Stimulated activated CD8-positive, alpha-beta memory T cell treated with anti-CD3 and anti-CD28 coated beads, Interleukin-15, amount 100 ng/mL, for 4 hours (primary cell): ENCODE results near the gene COL8A2.
"Not testable (repeated sequence)": the region's sequence is repeated elsewhere in the genome, so short reads cannot be mapped to it uniquely, and the experiment has no call there.

Experiments used
- DNase-seq, 2 donors: peaks; one replicate each; pipeline ENCODE4 v3.0.0-alpha.2; 2020; ENCODE audit warnings: low read depth in 2 of 2

Gene COL8A2

GRCh38 chr1:36125129-36125991 lies at the start of gene COL8A2:
TSS of gene COL8A2 (minus strand) at chr1:36125222. CDS start at chr1:36100242, 24,980 bp downstream.
- DNase-seq: no peak

DNA sequence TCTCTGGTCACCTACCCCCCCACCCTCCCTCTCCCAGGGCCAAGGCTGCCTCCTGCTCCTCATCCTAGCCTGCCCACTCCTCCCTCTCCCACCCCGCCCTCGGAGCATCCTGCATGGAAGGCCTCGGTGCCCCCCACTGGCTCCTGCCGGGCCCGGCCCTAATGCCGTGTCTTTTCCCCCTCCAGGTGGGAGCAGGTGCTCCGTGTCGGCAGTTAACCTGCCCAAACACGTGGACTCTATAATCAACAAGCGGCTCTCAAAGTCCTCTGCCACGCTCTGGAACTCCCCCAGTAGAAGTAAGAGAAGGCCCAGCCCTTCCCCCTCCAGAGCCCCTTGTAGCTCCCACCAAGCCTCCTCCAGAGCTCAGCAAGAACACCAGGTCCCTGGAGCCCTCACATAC lies 49.7 kb upstream of the COL8A2 start:
- no peak for DNase-seq

DNA sequence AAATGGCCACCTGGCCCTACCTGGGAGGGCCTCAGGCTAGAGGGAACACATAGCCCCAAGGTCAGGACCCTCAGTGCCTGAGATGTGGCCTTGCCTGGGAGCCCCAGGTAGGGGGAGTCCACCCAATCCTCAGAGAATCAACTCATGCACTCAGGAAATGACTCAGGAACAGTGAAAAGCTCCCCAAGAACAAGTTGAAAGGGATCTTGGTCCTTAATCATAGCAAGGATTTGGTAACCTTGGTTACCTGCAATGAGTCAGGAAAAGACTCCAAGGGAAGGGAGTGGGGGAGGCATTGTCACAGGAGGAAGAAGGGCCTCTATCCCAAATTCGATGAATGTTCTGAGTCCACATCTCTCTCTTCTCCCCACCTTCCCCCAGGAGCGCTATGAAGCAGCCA lies 48.0 kb upstream of the COL8A2 start:
- no peak for DNase-seq

- no peak for DNase-seq
Observed at GRCh38 chr1:36172017-36172747, 47.2 kb upstream of the COL8A2 start.

DNA sequence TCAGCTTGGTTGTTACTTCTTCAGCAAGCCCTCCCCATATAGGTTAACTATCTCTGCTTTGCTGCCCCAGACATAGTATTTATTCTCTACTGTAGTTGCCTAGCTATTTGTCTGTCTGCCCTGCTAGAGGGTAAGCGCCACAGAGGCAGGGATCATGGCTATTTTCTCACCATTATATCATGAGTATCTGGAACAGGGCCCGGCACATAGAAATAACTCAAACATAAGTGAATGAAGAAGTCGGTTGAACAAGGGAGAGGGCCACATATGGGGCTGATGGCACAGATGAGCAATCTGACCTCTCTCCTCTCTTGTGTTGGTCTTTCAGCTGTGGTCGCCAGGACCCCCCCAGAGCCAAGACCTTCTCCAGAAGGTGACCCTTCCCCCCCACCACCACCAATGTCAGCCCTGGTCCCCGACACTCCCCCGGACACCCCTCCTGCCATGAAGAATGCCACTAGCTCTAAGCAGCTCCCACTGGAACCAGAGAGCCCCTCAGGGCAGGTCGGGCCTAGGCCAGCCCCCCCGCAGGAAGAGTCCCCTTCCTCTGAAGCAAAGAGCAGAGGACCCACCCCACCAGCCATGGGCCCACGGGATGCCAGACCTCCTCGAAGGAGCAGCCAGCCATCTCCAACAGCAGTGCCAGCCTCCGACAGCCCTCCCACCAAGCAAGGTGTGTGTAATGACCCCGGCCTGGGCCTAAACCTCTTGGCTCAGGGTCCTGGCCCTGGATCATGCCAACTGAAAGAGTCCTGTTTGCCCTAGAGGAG lies 45.8 kb upstream of the COL8A2 start:
- no peak for DNase-seq

DNA sequence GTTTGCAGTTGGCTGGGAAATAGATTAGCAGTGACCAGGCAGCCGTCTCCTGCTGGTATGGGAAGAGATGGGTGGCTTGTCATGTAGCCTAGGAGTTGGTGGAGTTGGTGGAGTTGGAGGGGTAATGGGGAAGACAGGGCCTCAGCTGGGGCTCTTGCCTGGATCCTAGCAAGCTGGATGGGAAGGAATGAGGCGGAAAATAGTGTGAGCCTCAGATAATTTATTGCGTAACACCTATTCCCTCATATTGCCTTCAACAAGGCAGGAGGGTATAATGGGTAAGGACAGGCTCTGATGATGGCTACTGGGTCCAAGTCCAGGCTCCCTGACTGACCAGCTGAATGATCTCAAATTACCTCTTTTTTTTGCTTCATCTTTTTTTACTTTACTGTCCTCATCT lies 43.5 kb upstream of the COL8A2 start:
- DNase-seq: no peak

GRCh38 chr1:36166938-36167905 lies 42.2 kb upstream of the COL8A2 start:
- no peak for DNase-seq

- no peak for DNase-seq
Observed at GRCh38 chr1:36166136-36166535, 41.1 kb upstream of the COL8A2 start.

DNA sequence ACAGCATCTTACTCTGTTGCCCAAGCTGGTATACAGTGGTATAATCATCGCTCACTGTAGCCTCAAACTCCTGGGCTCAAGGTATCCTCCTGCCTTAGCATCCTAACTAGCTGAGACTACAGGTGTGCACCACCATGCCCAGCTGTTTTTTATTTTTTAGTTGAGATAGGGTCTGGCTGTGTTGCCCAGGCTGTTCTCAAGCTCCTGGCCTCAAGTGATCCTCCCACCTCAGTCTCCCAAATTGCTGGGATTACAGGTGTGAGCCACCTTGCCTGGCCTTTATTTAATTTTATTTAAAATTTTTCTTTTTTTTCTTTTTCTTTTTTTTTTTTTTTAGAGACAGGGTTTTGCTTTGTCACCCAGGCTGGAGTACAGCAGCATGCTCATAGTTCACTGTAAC lies 40.1 kb upstream of the COL8A2 start:
- no peak for DNase-seq

GRCh38 chr1:36164361-36164760 lies 39.3 kb upstream of the COL8A2 start:
- no peak for DNase-seq

GRCh38 chr1:36163426-36163825 lies 38.4 kb upstream of the COL8A2 start:
- no peak for DNase-seq

DNA sequence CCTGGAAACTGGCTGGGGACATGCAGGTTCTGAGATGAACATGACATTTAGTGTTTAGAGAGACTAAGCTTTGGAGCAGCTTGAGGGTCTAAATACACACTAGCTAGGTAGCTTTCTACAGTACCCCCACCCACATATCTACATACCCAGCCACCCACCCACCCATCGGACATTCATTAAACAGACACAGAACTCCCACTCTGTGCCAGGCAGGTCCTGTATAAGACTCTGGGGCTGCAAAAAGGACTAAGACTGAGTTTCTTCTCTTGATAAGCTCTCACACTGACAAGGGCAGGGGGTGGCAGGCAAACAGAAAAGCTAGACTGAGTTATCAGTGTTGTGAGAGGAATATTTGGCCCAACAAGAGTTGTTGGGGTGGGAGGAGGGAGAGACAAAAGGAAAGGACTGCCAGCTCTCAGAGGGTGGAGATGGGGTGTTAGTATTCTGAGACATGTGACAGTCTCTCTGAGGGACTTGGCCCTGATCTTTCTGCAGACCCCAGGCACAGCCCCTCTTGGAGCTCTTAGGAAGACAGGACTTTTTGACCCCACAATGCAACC lies 37.7 kb upstream of the COL8A2 start:
- DNase-seq: no peak

- no peak for DNase-seq
Observed at GRCh38 chr1:36161641-36162531, 36.9 kb upstream of the COL8A2 start.

DNA sequence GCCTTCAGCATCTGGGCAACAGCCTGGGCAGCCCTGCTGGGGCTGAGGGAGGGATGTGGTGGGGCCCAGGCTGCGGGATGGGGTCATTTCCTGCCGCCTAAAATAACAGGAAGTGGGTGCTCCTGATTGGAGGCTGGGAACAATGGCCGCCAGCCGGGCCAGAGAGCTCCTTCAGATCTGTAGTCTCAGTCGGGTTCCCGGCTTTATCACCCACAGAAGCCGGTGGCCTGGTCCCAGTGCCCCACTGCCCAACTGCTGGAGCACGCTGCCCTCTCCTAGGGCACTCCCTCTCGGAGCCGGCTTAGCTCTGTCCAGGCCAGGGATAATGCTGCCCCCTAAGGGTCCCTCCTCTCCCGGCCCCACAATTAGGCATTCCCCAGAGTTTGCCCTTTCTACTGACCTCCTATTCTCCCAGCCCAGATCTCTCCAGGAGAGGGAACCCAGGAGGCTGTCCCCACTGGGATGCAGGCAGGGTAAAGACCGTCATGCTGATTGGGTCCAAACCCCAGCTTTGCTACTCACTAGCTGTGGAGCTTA lies 36.0 kb upstream of the COL8A2 start:
- no peak for DNase-seq

GRCh38 chr1:36160388-36160948 lies 35.4 kb upstream of the COL8A2 start:
- DNase-seq: no peak

DNA sequence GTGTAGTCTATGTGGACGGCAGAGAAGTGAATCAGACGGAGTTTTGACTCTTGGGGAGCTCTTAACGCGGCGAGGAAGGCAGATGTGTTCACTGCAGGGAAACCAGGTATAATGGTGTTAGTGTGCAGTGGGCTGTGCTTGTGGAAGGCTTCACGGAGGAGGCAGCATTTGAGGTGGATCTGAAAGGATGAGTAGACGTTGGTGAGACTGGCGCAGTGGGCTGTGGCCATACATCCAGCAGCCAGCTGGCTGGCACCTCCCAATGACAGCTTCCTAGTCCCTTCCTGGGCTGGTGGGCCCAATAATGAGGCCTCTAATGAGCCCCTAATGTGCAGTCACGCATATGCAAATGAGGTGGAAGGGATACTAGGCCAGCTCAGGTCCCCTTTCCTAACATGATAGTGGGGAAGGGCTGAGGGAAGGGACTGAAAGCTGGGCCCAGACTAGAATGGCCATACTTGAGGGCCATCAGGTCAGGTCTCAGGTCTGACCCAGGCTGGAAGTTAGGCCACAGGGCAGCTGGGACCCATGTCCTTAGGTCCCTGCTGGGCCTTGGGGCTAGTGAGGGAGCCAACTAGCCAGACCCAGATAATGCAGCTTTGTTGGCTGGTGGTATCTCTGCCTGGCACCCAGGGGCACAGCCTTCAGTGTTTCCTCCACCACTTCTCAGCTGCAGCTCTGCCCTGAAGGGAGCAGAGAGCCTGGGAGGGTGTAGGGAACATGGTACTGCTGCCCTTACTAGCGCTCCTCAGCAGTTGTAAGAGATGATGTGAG lies 34.8 kb upstream of the COL8A2 start:
- DNase-seq: no peak

DNA sequence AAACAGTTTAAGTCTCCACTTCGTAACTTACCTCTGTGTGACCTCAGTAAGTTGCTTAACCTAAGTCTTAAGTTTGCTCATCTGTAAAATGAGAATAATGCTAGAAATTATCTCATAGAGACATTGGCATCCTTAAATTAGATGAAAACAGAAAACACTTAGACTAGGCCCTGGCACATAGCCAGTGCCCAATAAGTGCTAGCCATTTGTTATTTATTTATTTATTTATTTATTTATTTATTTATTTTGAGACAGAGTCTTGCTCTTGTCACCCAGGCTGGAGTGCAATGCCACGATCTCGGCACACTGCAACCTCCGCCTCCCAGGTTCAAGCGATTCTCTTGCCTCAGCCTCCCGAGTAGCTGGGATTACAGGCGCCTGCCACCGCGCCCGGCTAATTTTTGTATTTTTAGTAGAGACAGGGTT lies 33.8 kb upstream of the COL8A2 start:
- DNase-seq: not testable (repeated sequence)
